IPS DF 4.7 (cell line): ENCODE measurements around the gene HS6ST2.
"Not testable (repeated sequence)": the region's sequence is repeated elsewhere in the genome, so short reads cannot be mapped to it uniquely, and the experiment has no call there.

Experiments used
- DNase-seq: peaks from one replicate; pipeline ENCODE4 v3.0.0-alpha.2; 2013; ENCODE audit warnings: low spot score; ENCODE audit errors: extremely low read depth

Gene HS6ST2

GRCh38 chrX:132958091-132958703 is at the start of gene HS6ST2:
Gene HS6ST2 (minus strand): TSS chrX:132958629.
- no peak for DNase-seq

- DNase-seq: no peak
Observed at GRCh38 chrX:133007458-133007857, 49.0 kb upstream of the HS6ST2 start.

- no peak for DNase-seq
Observed at GRCh38 chrX:133005616-133006015, 47.2 kb upstream of the HS6ST2 start.

GRCh38 chrX:133005042-133005441 is 46.6 kb upstream of the HS6ST2 start:
- DNase-seq: no peak

GRCh38 chrX:132999209-132999608 is 40.8 kb upstream of the HS6ST2 start:
- no peak for DNase-seq

- DNase-seq: no peak
Observed at GRCh38 chrX:132990835-132991234, 32.4 kb upstream of the HS6ST2 start.

- DNase-seq: no peak
Observed at GRCh38 chrX:132986556-132986955, 28.1 kb upstream of the HS6ST2 start.

GRCh38 chrX:132984058-132984650 is 25.7 kb upstream of the HS6ST2 start:
- DNase-seq: no peak

GRCh38 chrX:132983496-132983895 is 25.1 kb upstream of the HS6ST2 start:
- DNase-seq: no peak

- DNase-seq: not testable (repeated sequence)
Observed at GRCh38 chrX:132980035-132980434, 21.6 kb upstream of the HS6ST2 start.

- DNase-seq: no peak
Observed at GRCh38 chrX:132968296-132968949, 10.0 kb upstream of the HS6ST2 start.

- DNase-seq: no peak
Observed at GRCh38 chrX:132967049-132967448, 8.6 kb upstream of the HS6ST2 start.

- no peak for DNase-seq
Observed at GRCh38 chrX:132965461-132965860, 7.0 kb upstream of the HS6ST2 start.

- DNase-seq: no peak
Observed at GRCh38 chrX:132961511-132961910, 3.1 kb upstream of the HS6ST2 start.

GRCh38 chrX:132957211-132958090 is 978 bp downstream of the HS6ST2 start:
- DNase-seq: no peak

- no peak for DNase-seq
Observed at GRCh38 chrX:132956421-132957210, 1.8 kb downstream of the HS6ST2 start.

- DNase-seq: no peak
Observed at GRCh38 chrX:132955690-132956089, 2.7 kb downstream of the HS6ST2 start.

- DNase-seq: no peak
Observed at GRCh38 chrX:132954323-132954722, 4.1 kb downstream of the HS6ST2 start.

- no peak for DNase-seq
Observed at GRCh38 chrX:132953354-132953753, 5.1 kb downstream of the HS6ST2 start.

GRCh38 chrX:132948648-132949260 is 9.7 kb downstream of the HS6ST2 start:
- no peak for DNase-seq
